Gastrocnemius medialis (tissue), 4 donors: ENCODE results near the gene MTFMT. TPM values are rescaled to one million over a fixed set of nuclear protein-coding genes. Genes with fewer than 3 reads are reported as not detected.
A peak's percentile ranks its signal among the peaks of the same experiment; 100 is the strongest.

Source experiments
- ATAC-seq, 2 donors: fragments of 150-250 bp; one replicate each; pipeline ENCODE4 v1.9.1; 2016
- DNase-seq, 2 donors: peaks; one replicate each; pipeline ENCODE4 v3.0.0-alpha.2; 2019
- H3K27ac ChIP-seq, 4 donors: fragments of 200-600 bp; sonication (generic); 1 replicate in 1 of 4; 2 replicates in 3 of 4; pipeline ENCODE4 v1.5.1; 2016 to 2018; ENCODE audit warnings: mild to moderate bottlenecking in 2 of 4, moderate library complexity in 1 of 4
- H3K27me3 ChIP-seq, 3 donors: fragments of 200-600 bp; sonication (generic) in 2 of 3; 1 replicate in 1 of 3; 2 replicates in 2 of 3; pipeline versions ENCODE4 v1.5.1 to v1.6.0; 2016 to 2019; ENCODE audit warnings: mild to moderate bottlenecking in 1 of 3, moderate library complexity in 1 of 3
- H3K36me3 ChIP-seq, 2 donors: fragments of 200-600 bp; sonication (generic) in 1 of 2; one replicate each; pipeline ENCODE4 v1.5.1; 2017 to 2018
- H3K4me1 ChIP-seq, 2 donors: fragments of 200-600 bp; sonication (generic) in 1 of 2; one replicate each; pipeline ENCODE4 v1.5.1; 2016 to 2017; ENCODE audit warnings: mild to moderate bottlenecking in 2 of 2
- H3K4me3 ChIP-seq, 4 donors: fragments of 200-600 bp; sonication (generic) in 3 of 4; 1 replicate in 1 of 4; 2 replicates in 3 of 4; pipeline ENCODE4 v1.5.1; 2016 to 2019; ENCODE audit warnings: mild to moderate bottlenecking in 2 of 4
- H3K9me3 ChIP-seq, 3 donors: fragments of 200-600 bp; sonication (generic) in 2 of 3; 1 replicate in 1 of 3; 2 replicates in 2 of 3; pipeline ENCODE4 v1.5.1; 2016 to 2019
- CTCF ChIP-seq, 5 experiments: fragments of 450-650 bp in 3 of 5; fragments of 200-600 bp in 2 of 5; sonication (generic) in 2 of 5; IDR thresholded peaks in 4 of 5; conservative IDR thresholded peaks in 1 of 5; 1 replicate in 4 of 5; 2 replicates in 1 of 5; pipeline ENCODE4 v1.5.1; 2016 to 2019; ENCODE audit warnings: antibody characterized with exemption in 5 of 5, mild to moderate bottlenecking in 3 of 5, moderate library complexity in 3 of 5
- POLR2A ChIP-seq, 2 donors: fragments of 450-650 bp; IDR thresholded peaks; one replicate each; pipeline ENCODE4 v1.6.1; 2017; ENCODE audit warnings: antibody characterized with exemption in 2 of 2, mild to moderate bottlenecking in 2 of 2, moderate library complexity in 2 of 2
- in situ Hi-C, 4 donors: fragments of 200-750 bp; cut with MboI; loops; one replicate each; pipeline versions ENCODE4 v1.15.0 to v1.8.0; 2017; ENCODE audit warnings: low sequenced_read_pairs in 4 of 4
- intact Hi-C: fragments of 100-400 bp; cut with DNase I; formaldehyde crosslinking; loops from one replicate; pipeline ENCODE4 v1.15.1; 2023; ENCODE audit warnings: low total_unique reads
- total RNA-seq, 4 donors: library from RNA; depleted of rRNA; stranded (reverse); fragments of >200 nt; gene quantifications; one replicate each; pipeline versions ENCODE4 v1.1.0 to v1.2.3, GENCODE V29; 2016

MTFMT gene
- total RNA-seq, 4 donors from 2014 or later = 17.3 to 34.0 (median 27.9) TPM

GRCh38 chr15:65054333-65055200 lies 25.1 kb upstream of the MTFMT start:
- in situ Hi-C loops = loop anchor here in 1 of 4 donors (5.0 kb wide), 1 partner anchor 33 kb away; no protein-coding TSS in a partner anchor
- peak; percentile 65 to 89 for ATAC-seq
- no peaks in the 10 kb centered on the region for H3K9me3 ChIP-seq
- H3K4me1 ChIP-seq = peaks cover 2 to 10% of the 10 kb centered on the region in 2 donors
- DNase-seq = peak; percentile 53 to 67
- H3K4me3 ChIP-seq = no peak overlapping the region
- TF ChIP-seq CTCF (IDR thresholded peaks at IDR 0.05 in 4 of 5, conservative IDR thresholded peaks at IDR 0.05 in 1 of 5) (peak; percentile 90 to 97 (median 91)), POLR2A (IDR thresholded peaks at IDR 0.05) (no peak)
- no peaks in the 10 kb centered on the region for H3K27me3 ChIP-seq
- peak overlapping the region in 2 of 4 donors; percentile 27 to 58 for H3K27ac ChIP-seq
- no peaks in the 10 kb centered on the region for H3K36me3 ChIP-seq
- intact Hi-C loops = loop anchor here (1.0 to 5.0 kb wide), 3 partner anchors 24 to 233 kb away; partner anchors contain the start of gene PARP16

GRCh38 chr15:65052956-65053355 lies 23.5 kb upstream of the MTFMT start:
- Histone ChIP-seq H3K27me3 (no peaks in the 10 kb centered on the region), H3K4me3 (no peak overlapping the region), H3K9me3 (no peaks in the 10 kb centered on the region), H3K4me1 (peaks cover 8 to 17% of the 10 kb centered on the region in 2 donors), H3K36me3 (no peaks in the 10 kb centered on the region), H3K27ac (no peak overlapping the region)
- intact Hi-C loops = loop anchor here (5.0 kb wide), 1 partner anchor 234 kb away; the partner anchor contains the start of gene PARP16
- DNase-seq (no peak), ATAC-seq (no peak)
- in situ Hi-C loops = loop anchor here in 1 of 4 donors (5.0 kb wide), 1 partner anchor 34 kb away; no protein-coding TSS in a partner anchor
- TF ChIP-seq CTCF (IDR thresholded peaks at IDR 0.05 in 4 of 5, conservative IDR thresholded peaks at IDR 0.05 in 1 of 5) (no peak), POLR2A (IDR thresholded peaks at IDR 0.05) (no peak)

- ATAC-seq = no peak
- H3K27ac ChIP-seq = no peak overlapping the region
Observed at GRCh38 chr15:65051266-65051665, 21.8 kb upstream of the MTFMT start.

GRCh38 chr15:65050270-65050669 lies 20.8 kb upstream of the MTFMT start:
- H3K4me1 ChIP-seq = peaks cover 11 to 14% of the 10 kb centered on the region in 2 donors
- H3K27me3 ChIP-seq = no peaks in the 10 kb centered on the region

More at GRCh38 chr15:65051266-65051665, 21.8 kb upstream of the MTFMT start:
- no peak overlapping the region for H3K4me3 ChIP-seq
- TF ChIP-seq POLR2A (IDR thresholded peaks at IDR 0.05) = no peak
- TF ChIP-seq CTCF (IDR thresholded peaks at IDR 0.05 in 4 of 5, conservative IDR thresholded peaks at IDR 0.05 in 1 of 5) = no peak
- H3K4me1 ChIP-seq = peaks cover 8 to 17% of the 10 kb centered on the region in 2 donors
- no peaks in the 10 kb centered on the region for H3K9me3 ChIP-seq
- intact Hi-C loops = loop anchor here (5.0 kb wide), 1 partner anchor 236 kb away; the partner anchor contains the start of gene PARP16
- H3K27me3 ChIP-seq = no peaks in the 10 kb centered on the region
- no peak for DNase-seq
- in situ Hi-C loops = loop anchor here in 1 of 4 donors (5.0 kb wide), 1 partner anchor 36 kb away; no protein-coding TSS in a partner anchor
- no peaks in the 10 kb centered on the region for H3K36me3 ChIP-seq

More at GRCh38 chr15:65050270-65050669, 20.8 kb upstream of the MTFMT start:
- Histone ChIP-seq H3K27ac (no peak overlapping the region), H3K36me3 (no peaks in the 10 kb centered on the region), H3K4me3 (no peak overlapping the region), H3K9me3 (no peaks in the 10 kb centered on the region)
- TF ChIP-seq POLR2A (IDR thresholded peaks at IDR 0.05) (no peak), CTCF (IDR thresholded peaks at IDR 0.05 in 4 of 5, conservative IDR thresholded peaks at IDR 0.05 in 1 of 5) (no peak)
- DNase-seq = no peak
- in situ Hi-C loops = loop anchor here in 1 of 4 donors (5.0 kb wide), 1 partner anchor 37 kb away; no protein-coding TSS in a partner anchor
- ATAC-seq = no peak
- intact Hi-C loops = loop anchor here (5.0 kb wide), 1 partner anchor 237 kb away; the partner anchor contains the start of gene PARP16
